Pancreas (tissue), 10 donors: ENCODE results near the gene PITPNB. TPM values are rescaled to one million over a fixed set of nuclear protein-coding genes. Genes with fewer than 3 reads are reported as not detected.

Experiments used
- ATAC-seq, 4 donors: fragments of 200-7000 bp; cut with Tn5 transposase; one replicate each; pipeline versions ENCODE4 v1.8.0 to v1.9.1; 2020; ENCODE audit warnings: mild to moderate bottlenecking in 4 of 4, moderate library complexity in 4 of 4
- DNase-seq, 6 donors: peaks; one replicate each; pipeline ENCODE4 v3.0.0-alpha.2; 2020
- FAIRE-seq: peaks from 2 replicates; lab custom pipeline; 2012; peaks lifted over from hg19 to GRCh38; lab: Jason Lieb, UNC
- H3K27ac ChIP-seq, 4 donors: fragments of 200-600 bp; sonication (generic); 1 replicate in 3 of 4; 2 replicates in 1 of 4; pipeline versions ENCODE4 v1.5.0 to v1.8.0; 2020
- H3K27me3 ChIP-seq, 4 donors: fragments of 200-600 bp; one replicate each; pipeline ENCODE4 v1.8.0; 2021
- H3K36me3 ChIP-seq, 3 donors: fragments of 200-600 bp; sonication (generic) in 1 of 3; one replicate each; pipeline versions ENCODE4 v1.5.0 to v1.8.0; 2020 to 2021
- H3K4me1 ChIP-seq, 3 donors: fragments of 200-600 bp; one replicate each; pipeline ENCODE4 v1.8.0; 2021
- H3K4me3 ChIP-seq, 4 donors: fragments of 200-600 bp; sonication (generic) in 2 of 4; one replicate each; pipeline versions ENCODE4 v1.5.0 to v1.8.0; 2020 to 2021
- H3K9me3 ChIP-seq, 4 donors: fragments of 200-600 bp; one replicate each; pipeline ENCODE4 v1.8.0; 2021
- WGBS, 2 donors: extraction: QIAGEN DNeasy Blood & Tissue Kit; methylation state at CpG; one replicate each; pipeline ENCODE4 v1.1.7; 2013; 5-methylcytosine and 5-hydroxymethylcytosine counted together
- intact Hi-C, 3 donors: fragments of 100-400 bp; cut with DNase I; formaldehyde crosslinking; loops; one replicate each; pipeline versions ENCODE4 v1.11.1 to v1.14.2; 2022
- polyA plus RNA-seq, 2 donors: library from polyadenylated mRNA; stranded (reverse); fragments of 200-250 nt; gene quantifications; one replicate each; pipeline ENCODE4 v1.2.3, GENCODE V29; 2013
- total RNA-seq, 6 donors: library from RNA; stranded (reverse); fragmentation: NEBNext Ultra II Directional in 4 of 6; extraction: Animal tissue kit (Norgen Biotek cat#: 25700) in 4 of 6; gene quantifications; one replicate each; pipeline versions ENCODE4 v1.2.1 to v1.2.4, GENCODE V29; 2021 to 2023
- TF ChIP-seq, protein P1 (sequence below), 4 donors: fragments of 200-600 bp; sonication (generic) in 3 of 4; IDR thresholded peaks; one replicate each; pipeline versions ENCODE4 v1.5.0 to v1.8.0; 2021; ENCODE audit warnings: antibody characterized with exemption in 4 of 4
- donor health status: healthy with polysubstance abuse.
- donor health status: DM: no; HTN: no; CAD: no; lungs with moderate emphysema.
- donor health status: DM: no; HTN: no; CAD: no.
- donor health status: control.
- donor health status: control.
- donor health status: Bipolar disorder and iron deficiency.
- donor health status: DM: yes; HTN: yes; CAD: no.
- donor health status: DM: no; HTN: no; CAD: no.
- donor health status: DM: no; HTN: no; CAD: no.
- donor health status: DM: yes; HTN: yes; CAD: no.

Gene PITPNB
- total and polyA plus RNA-seq, 8 donors, result 14.3 to 38.0 (median 26.2) TPM

DNA sequence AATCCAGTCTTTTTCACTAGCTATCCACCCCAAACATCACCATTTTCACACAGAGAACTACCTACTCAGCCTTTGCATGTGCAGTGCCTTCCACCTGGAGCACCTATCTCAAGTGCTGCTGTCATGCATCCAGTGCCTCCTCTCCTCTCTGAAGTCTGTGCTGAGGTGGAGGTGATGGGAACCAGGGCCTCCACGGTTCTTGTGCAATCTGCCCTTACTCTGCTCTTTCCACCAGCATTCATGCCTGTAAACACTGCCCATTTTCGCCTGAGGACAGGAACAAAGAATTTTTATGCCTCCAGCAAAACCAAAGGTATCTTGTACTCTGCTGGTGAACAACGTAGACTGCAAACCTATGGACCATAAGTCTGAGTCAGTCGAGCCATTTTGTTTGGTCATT is 27.0 kb downstream of the PITPNB start:
- Histone ChIP-seq H3K9me3 (no peaks in the 10 kb centered on the region), H3K4me3 (no peak overlapping the region), H3K36me3 (peaks cover 0 to 30% (median 3%) of the 10 kb centered on the region in 3 donors), H3K4me1 (peaks cover 0 to 7% (median 5%) of the 10 kb centered on the region in 3 donors), H3K27ac (no peak overlapping the region), H3K27me3 (no peaks in the 10 kb centered on the region)
- ATAC-seq (no peak), FAIRE-seq (no peak), DNase-seq (no peak)
- 85 to 86% methylated on average over 4 of the region's 4 CpGs for WGBS, 2 donors
- intact Hi-C loops, result loop anchor here in 2 of 3 donors (5.0 to 10.0 kb wide), 2 partner anchors 110 to 113 kb away; no protein-coding TSS in a partner anchor
- TF ChIP-seq, protein P1, sequence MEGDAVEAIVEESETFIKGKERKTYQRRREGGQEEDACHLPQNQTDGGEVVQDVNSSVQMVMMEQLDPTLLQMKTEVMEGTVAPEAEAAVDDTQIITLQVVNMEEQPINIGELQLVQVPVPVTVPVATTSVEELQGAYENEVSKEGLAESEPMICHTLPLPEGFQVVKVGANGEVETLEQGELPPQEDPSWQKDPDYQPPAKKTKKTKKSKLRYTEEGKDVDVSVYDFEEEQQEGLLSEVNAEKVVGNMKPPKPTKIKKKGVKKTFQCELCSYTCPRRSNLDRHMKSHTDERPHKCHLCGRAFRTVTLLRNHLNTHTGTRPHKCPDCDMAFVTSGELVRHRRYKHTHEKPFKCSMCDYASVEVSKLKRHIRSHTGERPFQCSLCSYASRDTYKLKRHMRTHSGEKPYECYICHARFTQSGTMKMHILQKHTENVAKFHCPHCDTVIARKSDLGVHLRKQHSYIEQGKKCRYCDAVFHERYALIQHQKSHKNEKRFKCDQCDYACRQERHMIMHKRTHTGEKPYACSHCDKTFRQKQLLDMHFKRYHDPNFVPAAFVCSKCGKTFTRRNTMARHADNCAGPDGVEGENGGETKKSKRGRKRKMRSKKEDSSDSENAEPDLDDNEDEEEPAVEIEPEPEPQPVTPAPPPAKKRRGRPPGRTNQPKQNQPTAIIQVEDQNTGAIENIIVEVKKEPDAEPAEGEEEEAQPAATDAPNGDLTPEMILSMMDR (IDR thresholded peaks at IDR 0.05), result no peak

- peaks cover 0 to 11% (median 9%) of the 10 kb centered on the region in 3 donors for H3K4me1 ChIP-seq
- intact Hi-C loops, result no loop called here
- H3K27ac ChIP-seq, result no peak overlapping the region
- DNase-seq (no peak), ATAC-seq (no peak), FAIRE-seq (no peak)
- H3K9me3 ChIP-seq, result no peaks in the 10 kb centered on the region
- TF ChIP-seq, protein P1 (IDR thresholded peaks at IDR 0.05), result no peak
- peaks cover 0 to 24% (median 6%) of the 10 kb centered on the region in 3 donors for H3K36me3 ChIP-seq
- no peaks in the 10 kb centered on the region for H3K27me3 ChIP-seq
- H3K4me3 ChIP-seq, result no peak overlapping the region
- WGBS, 2 donors, result 58 to 66% methylated on average over 1 of the region's 1 CpG
Measured at GRCh38 chr22:27888310-27888709, 30.7 kb downstream of the PITPNB start.

GRCh38 chr22:27886843-27887151 is 32.3 kb downstream of the PITPNB start:
- TF ChIP-seq, protein P1 (IDR thresholded peaks at IDR 0.05), result no peak
- no peak overlapping the region for H3K4me3 ChIP-seq
- intact Hi-C loops, result loop anchor here in 1 of 3 donors (2.0 kb wide), 1 partner anchor 122 kb away; no protein-coding TSS in a partner anchor
- H3K9me3 ChIP-seq, result no peaks in the 10 kb centered on the region
- DNase-seq (no peak), ATAC-seq (no peak), FAIRE-seq (no peak)
- H3K27me3 ChIP-seq, result no peaks in the 10 kb centered on the region
- H3K4me1 ChIP-seq, result peaks cover under 1 to 12% (median 9%) of the 10 kb centered on the region in 3 donors
- H3K27ac ChIP-seq, result no peak overlapping the region
- peaks cover 0 to 11% (median 6%) of the 10 kb centered on the region in 3 donors for H3K36me3 ChIP-seq

- DNase-seq, result peak in 1 of 6 donors; percentile 48
- peak; percentile 61 to 84 (median 80) for ATAC-seq
- no peak overlapping the region for H3K4me3 ChIP-seq
- no peaks in the 10 kb centered on the region for H3K9me3 ChIP-seq
- peaks cover 0 to 6% (median 4%) of the 10 kb centered on the region in 3 donors for H3K36me3 ChIP-seq
- H3K4me1 ChIP-seq, result peaks cover 6 to 18% (median 14%) of the 10 kb centered on the region in 3 donors
- intact Hi-C loops, result loop anchor here in 1 of 3 donors (2.0 kb wide), 1 partner anchor 123 kb away; no protein-coding TSS in a partner anchor
- FAIRE-seq, result peak; percentile 59
- TF ChIP-seq, protein P1 (IDR thresholded peaks at IDR 0.05), result peak; percentile 67 to 78 (median 72)
- no peak overlapping the region for H3K27ac ChIP-seq
- H3K27me3 ChIP-seq, result no peaks in the 10 kb centered on the region
- 82 to 94% methylated on average over 3 of the region's 3 CpGs for WGBS, 2 donors
Measured at GRCh38 chr22:27885977-27886842, 32.8 kb downstream of the PITPNB start.
